Testis (tissue), 2 donors: ENCODE data around the gene CATSPERD.
"Not testable (repeated sequence)": the region's sequence is repeated elsewhere in the genome, so short reads cannot be mapped to it uniquely, and the experiment has no call there.

Experiments used
- POLR2A ChIP-seq: fragments of 450-650 bp; IDR thresholded peaks from one replicate; pipeline ENCODE4 v1.6.1; 2017; ENCODE audit warnings: antibody characterized with exemption, mild to moderate bottlenecking, moderate library complexity
- TF ChIP-seq, protein P1 (sequence below), 3 experiments: fragments of 450-650 bp in 2 of 3; fragments of 200-600 bp in 1 of 3; sonication (generic) in 1 of 3; IDR thresholded peaks; one replicate each; pipeline ENCODE4 v1.5.1; 2016 to 2019; ENCODE audit warnings: antibody characterized with exemption in 3 of 3, mild to moderate bottlenecking in 2 of 3, moderate library complexity in 1 of 3

DNA sequence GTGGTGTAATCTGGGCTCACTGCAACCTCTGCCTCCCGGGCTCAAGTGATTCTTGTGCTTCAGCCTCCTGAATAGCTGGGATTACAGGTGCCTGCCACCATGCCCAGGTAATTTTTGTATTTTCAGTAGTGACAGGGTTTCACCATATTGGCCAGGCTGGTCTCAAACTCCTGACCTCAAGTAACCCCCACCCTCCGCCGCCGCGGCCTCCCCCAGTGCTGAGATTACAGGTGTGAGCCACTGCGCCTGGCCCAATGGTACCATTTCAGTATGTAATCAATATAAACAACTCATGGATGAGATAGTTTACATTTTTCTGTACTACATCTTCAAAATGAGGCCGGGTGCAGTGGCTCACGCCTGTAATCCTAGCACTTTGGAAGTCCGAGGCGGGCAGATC is 24.6 kb downstream of the CATSPERD start:
- TF ChIP-seq, protein P1, sequence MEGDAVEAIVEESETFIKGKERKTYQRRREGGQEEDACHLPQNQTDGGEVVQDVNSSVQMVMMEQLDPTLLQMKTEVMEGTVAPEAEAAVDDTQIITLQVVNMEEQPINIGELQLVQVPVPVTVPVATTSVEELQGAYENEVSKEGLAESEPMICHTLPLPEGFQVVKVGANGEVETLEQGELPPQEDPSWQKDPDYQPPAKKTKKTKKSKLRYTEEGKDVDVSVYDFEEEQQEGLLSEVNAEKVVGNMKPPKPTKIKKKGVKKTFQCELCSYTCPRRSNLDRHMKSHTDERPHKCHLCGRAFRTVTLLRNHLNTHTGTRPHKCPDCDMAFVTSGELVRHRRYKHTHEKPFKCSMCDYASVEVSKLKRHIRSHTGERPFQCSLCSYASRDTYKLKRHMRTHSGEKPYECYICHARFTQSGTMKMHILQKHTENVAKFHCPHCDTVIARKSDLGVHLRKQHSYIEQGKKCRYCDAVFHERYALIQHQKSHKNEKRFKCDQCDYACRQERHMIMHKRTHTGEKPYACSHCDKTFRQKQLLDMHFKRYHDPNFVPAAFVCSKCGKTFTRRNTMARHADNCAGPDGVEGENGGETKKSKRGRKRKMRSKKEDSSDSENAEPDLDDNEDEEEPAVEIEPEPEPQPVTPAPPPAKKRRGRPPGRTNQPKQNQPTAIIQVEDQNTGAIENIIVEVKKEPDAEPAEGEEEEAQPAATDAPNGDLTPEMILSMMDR (IDR thresholded peaks at IDR 0.05): not testable (repeated sequence)
- TF ChIP-seq POLR2A: not testable (repeated sequence)
